Esophagus squamous epithelium (tissue), 4 donors: ENCODE measurements around the gene MAP2K7.

Experiments
- POLR2A ChIP-seq, 4 donors: fragments of 450-650 bp; IDR thresholded peaks; one replicate each; pipeline ENCODE4 v1.6.1; 2017; ENCODE audit warnings: antibody characterized with exemption in 4 of 4, mild to moderate bottlenecking in 4 of 4, moderate library complexity in 3 of 4
- TF ChIP-seq, protein P1 (sequence below), 6 experiments: fragments of 450-650 bp in 4 of 6; fragments of 200-600 bp in 2 of 6; sonication (generic) in 2 of 6; IDR thresholded peaks; one replicate each; pipeline ENCODE4 v1.5.1; 2016 to 2019; ENCODE audit warnings: antibody characterized with exemption in 6 of 6, mild to moderate bottlenecking in 4 of 6, moderate library complexity in 4 of 6

DNA sequence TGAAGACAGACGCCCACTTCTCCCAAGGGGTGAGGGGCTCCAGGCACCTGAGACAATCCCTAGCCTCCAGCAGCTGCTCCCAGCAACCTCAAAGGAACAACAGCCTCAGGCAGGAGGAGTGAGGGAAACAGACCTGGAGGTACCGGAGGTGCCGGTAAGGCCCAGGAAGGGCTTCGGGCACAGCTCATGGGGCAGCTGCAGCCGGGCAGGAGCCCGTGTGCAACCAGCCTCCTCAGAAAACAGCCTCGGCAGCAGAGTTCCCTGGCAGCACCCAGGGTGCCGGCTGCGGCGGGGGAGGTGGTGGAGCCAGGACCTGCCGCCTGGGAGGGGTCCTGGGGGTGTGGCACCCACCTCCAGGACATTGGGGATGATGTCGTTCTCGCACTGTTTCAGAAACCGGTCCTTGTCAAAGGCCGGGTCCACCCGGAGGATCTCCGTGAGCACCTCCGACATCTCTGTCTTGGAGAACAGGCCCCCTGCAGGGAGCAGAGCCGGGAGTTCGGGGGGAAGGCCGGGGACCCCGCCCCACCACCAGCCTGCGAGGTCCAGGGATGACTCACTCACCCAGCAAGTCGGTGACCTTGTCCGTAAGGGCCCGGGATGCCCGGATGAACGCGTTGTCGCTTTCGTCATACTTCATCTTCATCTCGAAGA, 28.7 kb downstream of the MAP2K7 start:
- TF ChIP-seq, protein P1, sequence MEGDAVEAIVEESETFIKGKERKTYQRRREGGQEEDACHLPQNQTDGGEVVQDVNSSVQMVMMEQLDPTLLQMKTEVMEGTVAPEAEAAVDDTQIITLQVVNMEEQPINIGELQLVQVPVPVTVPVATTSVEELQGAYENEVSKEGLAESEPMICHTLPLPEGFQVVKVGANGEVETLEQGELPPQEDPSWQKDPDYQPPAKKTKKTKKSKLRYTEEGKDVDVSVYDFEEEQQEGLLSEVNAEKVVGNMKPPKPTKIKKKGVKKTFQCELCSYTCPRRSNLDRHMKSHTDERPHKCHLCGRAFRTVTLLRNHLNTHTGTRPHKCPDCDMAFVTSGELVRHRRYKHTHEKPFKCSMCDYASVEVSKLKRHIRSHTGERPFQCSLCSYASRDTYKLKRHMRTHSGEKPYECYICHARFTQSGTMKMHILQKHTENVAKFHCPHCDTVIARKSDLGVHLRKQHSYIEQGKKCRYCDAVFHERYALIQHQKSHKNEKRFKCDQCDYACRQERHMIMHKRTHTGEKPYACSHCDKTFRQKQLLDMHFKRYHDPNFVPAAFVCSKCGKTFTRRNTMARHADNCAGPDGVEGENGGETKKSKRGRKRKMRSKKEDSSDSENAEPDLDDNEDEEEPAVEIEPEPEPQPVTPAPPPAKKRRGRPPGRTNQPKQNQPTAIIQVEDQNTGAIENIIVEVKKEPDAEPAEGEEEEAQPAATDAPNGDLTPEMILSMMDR (IDR thresholded peaks at IDR 0.05) = no peak
- TF ChIP-seq POLR2A (IDR thresholded peaks at IDR 0.05) = no peak
